ENCODE data around the gene PFKFB2. TPM values are rescaled to one million over a fixed set of nuclear protein-coding genes. Genes with fewer than 3 reads are reported as not detected.
"Not testable (repeated sequence)": the region's sequence is repeated elsewhere in the genome, so short reads cannot be mapped to it uniquely, and the experiment has no call there.

The PFKFB2 gene
- polyA plus RNA-seq, 4 donors: 20.0 to 38.5 (median 25.8) TPM

GRCh38 chr1:207039380-207040180, 13.5 kb upstream of the PFKFB2 start:
- Histone ChIP-seq H3K36me3 (ENCODE audit: control insufficient read depth in 3 of 3, insufficient read depth in 2 of 3, low read depth in 1 of 3, low read length in 3 of 3) (no peaks in the 10 kb centered on the region), H3K27me3 (ENCODE audit: control insufficient read depth in 3 of 3, insufficient read depth in 3 of 3, low read length in 3 of 3) (no peaks in the 10 kb centered on the region), H3K27ac (ENCODE audit: low read depth in 1 of 3, low read length in 2 of 3) (no peak overlapping the region), H3K4me1 (ENCODE audit: control insufficient read depth in 3 of 3, insufficient read depth in 2 of 3, low read depth in 1 of 3, low read length in 2 of 3) (peaks cover 0 to 9% (median 0%) of the 10 kb centered on the region in 3 donors), H3K9me3 (ENCODE audit: control insufficient read depth in 2 of 2, insufficient read depth in 1 of 2, low read depth in 1 of 2, low read length in 1 of 2) (no peaks in the 10 kb centered on the region), H3K4me3 (ENCODE audit: low read depth in 1 of 3, low read length in 3 of 3) (no peak overlapping the region)
- peak in 1 of 2 donors; percentile 13 for DNase-seq
- FAIRE-seq: no peak
- WGBS, 3 donors: 80 to 86% (median 82%) methylated on average over 4 of the region's 4 CpGs

DNA sequence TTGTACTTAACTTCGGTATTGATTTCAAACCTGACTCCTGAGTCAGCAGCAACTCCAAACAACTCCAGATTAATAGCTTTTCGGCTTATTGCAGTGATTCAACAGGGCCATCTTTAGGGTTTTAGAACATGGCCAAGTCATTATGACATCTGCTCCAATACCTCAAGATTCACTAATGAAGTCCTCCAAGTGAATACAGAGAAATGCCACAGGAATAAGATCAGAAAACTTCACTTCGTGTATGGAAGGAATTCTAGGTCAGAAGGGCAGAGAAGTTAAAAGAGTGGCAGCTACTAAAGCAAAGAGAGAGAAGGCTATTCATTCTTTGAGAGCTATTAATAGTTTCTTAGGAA, 12.9 kb upstream of the PFKFB2 start:
- H3K36me3 ChIP-seq (ENCODE audit: control insufficient read depth in 3 of 3, insufficient read depth in 2 of 3, low read depth in 1 of 3, low read length in 3 of 3): no peaks in the 10 kb centered on the region
- no peak overlapping the region for H3K4me3 ChIP-seq (ENCODE audit: low read depth in 1 of 3, low read length in 3 of 3)
- 52 to 65% (median 61%) methylated on average over 3 of the region's 3 CpGs for WGBS, 3 donors
- DNase-seq (no peak), FAIRE-seq (no peak)
- H3K4me1 ChIP-seq (ENCODE audit: control insufficient read depth in 3 of 3, insufficient read depth in 2 of 3, low read depth in 1 of 3, low read length in 2 of 3): peaks cover 0 to 9% (median 0%) of the 10 kb centered on the region in 3 donors
- no peaks in the 10 kb centered on the region for H3K27me3 ChIP-seq (ENCODE audit: control insufficient read depth in 3 of 3, insufficient read depth in 3 of 3, low read length in 3 of 3)
- H3K27ac ChIP-seq (ENCODE audit: low read depth in 1 of 3, low read length in 2 of 3): no peak overlapping the region
- no peaks in the 10 kb centered on the region for H3K9me3 ChIP-seq (ENCODE audit: control insufficient read depth in 2 of 2, insufficient read depth in 1 of 2, low read depth in 1 of 2, low read length in 1 of 2)

DNA sequence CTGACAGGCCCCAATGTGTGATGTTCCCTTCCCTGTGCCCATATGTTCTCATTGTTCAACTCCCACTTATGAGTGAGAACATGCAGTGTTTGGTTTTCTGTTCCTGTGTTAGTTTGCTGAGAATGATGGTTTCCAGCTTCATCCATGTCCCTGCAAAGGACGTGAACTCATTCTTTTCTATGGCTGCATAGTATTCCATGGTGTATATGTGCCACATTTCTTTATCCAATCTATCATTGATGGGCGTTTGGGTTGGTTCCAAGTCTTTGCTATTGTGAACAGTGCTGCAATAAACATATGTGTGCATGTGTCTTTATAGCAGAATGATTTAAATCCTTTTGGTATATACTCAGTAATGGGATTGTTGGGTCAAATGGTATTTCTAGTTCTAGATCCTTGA, 11.7 kb upstream of the PFKFB2 start:
- FAIRE-seq; H3K4me3 ChIP-seq (ENCODE audit: low read depth in 1 of 3, low read length in 3 of 3); H3K36me3 ChIP-seq (ENCODE audit: control insufficient read depth in 3 of 3, insufficient read depth in 2 of 3, low read depth in 1 of 3, low read length in 3 of 3); H3K9me3 ChIP-seq (ENCODE audit: control insufficient read depth in 2 of 2, insufficient read depth in 1 of 2, low read depth in 1 of 2, low read length in 1 of 2); H3K27ac ChIP-seq (ENCODE audit: low read depth in 1 of 3, low read length in 2 of 3); H3K27me3 ChIP-seq (ENCODE audit: control insufficient read depth in 3 of 3, insufficient read depth in 3 of 3, low read length in 3 of 3); DNase-seq: not testable (repeated sequence)
- WGBS, 3 donors: 91 to 93% (median 92%) methylated on average over 2 of the region's 2 CpGs
- H3K4me1 ChIP-seq (ENCODE audit: control insufficient read depth in 3 of 3, insufficient read depth in 2 of 3, low read depth in 1 of 3, low read length in 2 of 3): peaks cover 0 to 12% (median 3%) of the 10 kb centered on the region in 3 donors

GRCh38 chr1:207045453-207045852, 7.6 kb upstream of the PFKFB2 start:
- Histone ChIP-seq H3K9me3 (ENCODE audit: control insufficient read depth in 2 of 2, insufficient read depth in 1 of 2, low read depth in 1 of 2, low read length in 1 of 2) (no peaks in the 10 kb centered on the region), H3K4me3 (ENCODE audit: low read depth in 1 of 3, low read length in 3 of 3) (no peak overlapping the region), H3K27ac (ENCODE audit: low read depth in 1 of 3, low read length in 2 of 3) (no peak overlapping the region), H3K36me3 (ENCODE audit: control insufficient read depth in 3 of 3, insufficient read depth in 2 of 3, low read depth in 1 of 3, low read length in 3 of 3) (peaks cover 2 to 4% (median 3%) of the 10 kb centered on the region in 3 donors), H3K27me3 (ENCODE audit: control insufficient read depth in 3 of 3, insufficient read depth in 3 of 3, low read length in 3 of 3) (no peaks in the 10 kb centered on the region), H3K4me1 (ENCODE audit: control insufficient read depth in 3 of 3, insufficient read depth in 2 of 3, low read depth in 1 of 3, low read length in 2 of 3) (peaks cover 0 to 8% (median 3%) of the 10 kb centered on the region in 3 donors)
- DNase-seq: no peak
- FAIRE-seq: no peak
- 69 to 77% (median 70%) methylated on average over 2 of the region's 2 CpGs for WGBS, 3 donors

GRCh38 chr1:207047505-207047904, 5.6 kb upstream of the PFKFB2 start:
- Histone ChIP-seq H3K9me3 (ENCODE audit: control insufficient read depth in 2 of 2, insufficient read depth in 1 of 2, low read depth in 1 of 2, low read length in 1 of 2) (no peaks in the 10 kb centered on the region), H3K4me1 (ENCODE audit: control insufficient read depth in 3 of 3, insufficient read depth in 2 of 3, low read depth in 1 of 3, low read length in 2 of 3) (peaks cover 1 to 23% (median 8%) of the 10 kb centered on the region in 3 donors), H3K27me3 (ENCODE audit: control insufficient read depth in 3 of 3, insufficient read depth in 3 of 3, low read length in 3 of 3) (no peaks in the 10 kb centered on the region), H3K36me3 (ENCODE audit: control insufficient read depth in 3 of 3, insufficient read depth in 2 of 3, low read depth in 1 of 3, low read length in 3 of 3) (peaks cover 2 to 4% (median 3%) of the 10 kb centered on the region in 3 donors), H3K27ac (ENCODE audit: low read depth in 1 of 3, low read length in 2 of 3) (no peak overlapping the region), H3K4me3 (ENCODE audit: low read depth in 1 of 3, low read length in 3 of 3) (no peak overlapping the region)
- FAIRE-seq (no peak), DNase-seq (no peak)
- WGBS, 3 donors: 83 to 90% (median 86%) methylated on average over 1 of the region's 1 CpG

- FAIRE-seq (no peak), DNase-seq (no peak)
- Histone ChIP-seq H3K27ac (ENCODE audit: low read depth in 1 of 3, low read length in 2 of 3) (no peak overlapping the region), H3K4me1 (ENCODE audit: control insufficient read depth in 3 of 3, insufficient read depth in 2 of 3, low read depth in 1 of 3, low read length in 2 of 3) (peaks cover 1 to 24% (median 8%) of the 10 kb centered on the region in 3 donors), H3K36me3 (ENCODE audit: control insufficient read depth in 3 of 3, insufficient read depth in 2 of 3, low read depth in 1 of 3, low read length in 3 of 3) (peaks cover 2 to 4% (median 3%) of the 10 kb centered on the region in 3 donors), H3K4me3 (ENCODE audit: low read depth in 1 of 3, low read length in 3 of 3) (no peak overlapping the region), H3K27me3 (ENCODE audit: control insufficient read depth in 3 of 3, insufficient read depth in 3 of 3, low read length in 3 of 3) (no peaks in the 10 kb centered on the region), H3K9me3 (ENCODE audit: control insufficient read depth in 2 of 2, insufficient read depth in 1 of 2, low read depth in 1 of 2, low read length in 1 of 2) (no peaks in the 10 kb centered on the region)
- WGBS, 3 donors: 63 to 80% (median 73%) methylated on average over 6 of the region's 6 CpGs
These were observed 5.0 kb upstream of the PFKFB2 start for GRCh38 chr1:207048041-207048440.

DNA sequence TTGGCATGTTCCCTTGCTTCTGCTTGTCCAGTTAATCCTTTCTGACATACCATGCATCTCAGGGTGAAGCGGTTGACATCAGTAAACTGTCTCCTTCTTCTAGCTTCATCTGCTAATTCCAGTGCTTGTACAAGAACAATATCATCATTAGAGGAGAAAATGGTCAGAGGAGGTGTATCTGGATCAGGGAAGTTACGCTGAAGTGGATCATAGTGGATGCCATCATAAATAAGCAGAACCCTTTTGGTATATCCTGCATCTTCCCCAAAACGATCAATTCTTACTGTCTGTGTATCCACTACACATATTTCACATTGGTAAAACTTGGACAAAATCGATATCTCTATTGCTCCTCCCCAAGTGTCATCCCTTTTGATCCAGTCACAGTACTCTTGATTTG, 4.0 kb upstream of the PFKFB2 start:
- Histone ChIP-seq H3K9me3 (ENCODE audit: control insufficient read depth in 2 of 2, insufficient read depth in 1 of 2, low read depth in 1 of 2, low read length in 1 of 2) (no peaks in the 10 kb centered on the region), H3K4me3 (ENCODE audit: low read depth in 1 of 3, low read length in 3 of 3) (no peak overlapping the region), H3K27ac (ENCODE audit: low read depth in 1 of 3, low read length in 2 of 3) (no peak overlapping the region), H3K27me3 (ENCODE audit: control insufficient read depth in 3 of 3, insufficient read depth in 3 of 3, low read length in 3 of 3) (no peaks in the 10 kb centered on the region), H3K36me3 (ENCODE audit: control insufficient read depth in 3 of 3, insufficient read depth in 2 of 3, low read depth in 1 of 3, low read length in 3 of 3) (peaks cover 2 to 4% (median 3%) of the 10 kb centered on the region in 3 donors), H3K4me1 (ENCODE audit: control insufficient read depth in 3 of 3, insufficient read depth in 2 of 3, low read depth in 1 of 3, low read length in 2 of 3) (peaks cover 1 to 25% (median 8%) of the 10 kb centered on the region in 3 donors)
- 70 to 86% (median 77%) methylated on average over 4 of the region's 4 CpGs for WGBS, 3 donors
- FAIRE-seq (no peak), DNase-seq (no peak)

DNA sequence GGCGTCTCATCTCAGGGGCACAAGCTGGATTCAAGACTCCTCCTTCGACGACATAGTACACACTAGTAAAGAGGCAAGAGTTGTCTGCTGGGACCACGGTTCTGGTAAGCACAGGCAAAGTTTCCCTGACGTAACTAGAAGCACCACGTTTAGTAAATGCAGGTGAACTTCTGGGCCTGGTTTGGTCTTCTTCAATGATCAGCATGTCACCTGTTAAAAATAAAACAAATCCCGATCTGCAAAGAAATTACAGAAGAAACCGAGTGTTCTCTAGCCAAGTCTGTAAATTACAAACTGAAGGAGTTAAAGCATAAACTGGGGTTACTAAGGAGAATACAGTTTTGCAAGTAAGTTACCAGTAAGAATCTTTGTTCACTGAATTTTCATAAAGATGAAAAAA, 3.6 kb upstream of the PFKFB2 start:
- Histone ChIP-seq H3K4me3 (ENCODE audit: low read depth in 1 of 3, low read length in 3 of 3) (peak overlapping the region in 2 of 3 donors; percentile 86 to 98), H3K9me3 (ENCODE audit: control insufficient read depth in 2 of 2, insufficient read depth in 1 of 2, low read depth in 1 of 2, low read length in 1 of 2) (no peaks in the 10 kb centered on the region), H3K4me1 (ENCODE audit: control insufficient read depth in 3 of 3, insufficient read depth in 2 of 3, low read depth in 1 of 3, low read length in 2 of 3) (peaks cover 1 to 29% (median 8%) of the 10 kb centered on the region in 3 donors), H3K36me3 (ENCODE audit: control insufficient read depth in 3 of 3, insufficient read depth in 2 of 3, low read depth in 1 of 3, low read length in 3 of 3) (peaks cover 2 to 4% (median 3%) of the 10 kb centered on the region in 3 donors), H3K27ac (ENCODE audit: low read depth in 1 of 3, low read length in 2 of 3) (no peak overlapping the region), H3K27me3 (ENCODE audit: control insufficient read depth in 3 of 3, insufficient read depth in 3 of 3, low read length in 3 of 3) (no peaks in the 10 kb centered on the region)
- DNase-seq (no peak), FAIRE-seq (no peak)
- 28 to 56% (median 37%) methylated on average over 8 of the region's 8 CpGs for WGBS, 3 donors
